NCI-H1105 treated with DMSO at 0.1 percent for 48 hours (cell line): ENCODE measurements around the gene GABRR2.
"Not testable (repeated sequence)": the region's sequence is repeated elsewhere in the genome, so short reads cannot be mapped to it uniquely, and the experiment has no call there.

ENCODE experiments used
- DNase-seq: peaks from one replicate; lab custom pipeline; 2025; lab: John Stamatoyannopoulos, UW

The GABRR2 gene

DNA sequence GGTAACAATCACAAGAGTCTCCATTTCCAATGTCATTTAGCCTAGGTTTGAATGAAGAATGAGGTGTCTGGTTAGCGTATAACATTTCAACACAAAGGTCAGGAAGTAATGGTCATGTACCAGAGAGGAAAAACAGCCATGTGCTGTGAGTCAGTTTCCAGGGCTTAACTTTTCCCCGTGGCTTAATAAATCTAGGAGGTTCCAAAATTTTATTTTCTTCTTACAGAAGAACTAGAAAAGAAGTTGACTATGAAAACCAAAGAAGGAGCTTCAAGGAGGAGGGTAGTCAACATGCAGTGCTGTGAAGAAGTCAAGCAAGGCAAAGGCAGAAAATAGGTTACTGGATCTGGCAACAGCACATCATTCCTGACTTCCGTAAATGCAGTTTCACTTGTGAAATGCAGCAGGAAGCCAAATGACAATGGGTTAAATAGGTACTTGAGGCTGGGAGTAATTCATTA is 8.4 kb upstream of the GABRR2 start:
- no peak for DNase-seq

DNA sequence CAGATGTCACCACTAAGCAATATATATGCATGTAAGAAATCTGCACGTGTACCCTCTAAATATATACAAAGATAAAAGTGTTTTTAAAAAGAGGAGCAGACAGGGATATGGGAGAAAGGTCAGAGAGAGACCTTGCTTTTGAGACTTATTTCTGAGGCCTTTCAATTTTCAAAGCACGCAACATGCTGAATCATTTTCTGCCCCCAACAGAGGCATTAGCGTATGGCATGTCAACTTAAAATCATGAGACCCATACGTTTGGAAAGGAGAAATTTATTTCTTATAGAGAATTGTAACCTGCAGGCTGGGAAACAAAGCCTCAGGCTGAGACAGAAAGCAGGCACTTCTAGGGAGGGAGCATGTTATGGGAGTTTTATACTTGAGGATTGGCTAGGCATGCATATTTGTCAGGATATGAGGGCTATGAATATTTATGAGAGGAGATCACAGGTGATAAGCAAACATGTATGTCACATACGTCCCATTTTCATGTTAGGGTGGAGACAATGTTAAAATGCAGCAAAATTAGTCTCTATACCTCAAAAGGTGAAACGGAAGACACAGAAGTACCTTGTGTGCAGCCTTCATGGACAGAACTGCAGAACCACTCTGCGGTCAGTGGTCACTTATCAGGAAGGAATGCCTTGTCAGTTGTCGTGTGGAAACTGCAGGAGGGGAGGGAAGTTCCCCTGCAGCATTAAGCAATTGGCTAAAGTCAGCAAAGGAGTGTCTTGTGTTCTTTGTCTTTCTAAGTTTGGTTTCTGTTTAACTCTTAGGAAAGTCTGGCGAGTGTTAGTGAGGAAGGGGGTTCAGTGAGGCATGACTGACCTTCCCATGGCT is 6.3 kb upstream of the GABRR2 start:
- no peak for DNase-seq

DNA sequence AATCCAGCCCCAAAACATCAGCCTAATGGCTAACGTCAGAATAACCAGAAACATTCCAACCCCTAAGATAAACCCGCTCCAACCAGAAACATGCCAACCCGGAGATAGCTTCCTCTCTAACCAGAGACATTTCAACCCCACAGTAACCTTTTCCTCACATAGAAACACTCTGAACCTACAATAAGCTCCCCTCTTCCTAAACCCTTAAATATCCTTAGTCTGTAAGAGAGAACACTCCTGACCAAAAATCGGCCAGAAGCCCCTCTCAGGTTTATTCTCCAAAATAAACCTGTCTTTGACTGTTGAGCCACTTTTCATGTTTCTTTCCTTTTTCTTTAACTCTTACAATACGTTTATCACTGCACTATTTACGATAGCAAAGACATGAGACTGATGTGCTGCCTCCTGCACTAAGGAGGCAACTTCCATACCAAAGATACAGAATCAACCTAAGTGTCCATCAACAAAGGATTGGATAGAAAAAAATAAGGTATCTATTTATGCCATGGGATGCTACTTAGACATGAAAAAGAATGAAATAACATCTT is 5.0 kb upstream of the GABRR2 start:
- DNase-seq, result no peak

DNA sequence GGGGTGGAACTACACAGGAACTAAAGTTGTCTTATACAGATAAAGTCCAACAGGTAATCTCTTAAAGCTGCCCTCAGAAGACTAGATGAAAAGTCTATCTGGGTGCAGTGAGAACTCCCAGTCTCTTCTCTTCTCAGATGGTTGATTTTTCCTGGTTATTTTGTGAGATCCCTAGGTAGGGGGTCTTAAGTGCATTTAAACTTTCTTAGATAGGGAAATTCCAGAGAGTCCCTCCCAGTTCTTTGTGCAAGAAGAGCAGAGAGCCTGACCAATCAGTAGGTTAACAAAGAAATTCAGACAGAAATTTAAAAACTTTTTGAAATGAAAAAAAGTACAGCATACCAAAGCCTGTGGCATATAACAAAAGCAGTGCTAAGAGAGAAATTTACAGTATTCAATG is 2.0 kb upstream of the GABRR2 start:
- no peak for DNase-seq

DNA sequence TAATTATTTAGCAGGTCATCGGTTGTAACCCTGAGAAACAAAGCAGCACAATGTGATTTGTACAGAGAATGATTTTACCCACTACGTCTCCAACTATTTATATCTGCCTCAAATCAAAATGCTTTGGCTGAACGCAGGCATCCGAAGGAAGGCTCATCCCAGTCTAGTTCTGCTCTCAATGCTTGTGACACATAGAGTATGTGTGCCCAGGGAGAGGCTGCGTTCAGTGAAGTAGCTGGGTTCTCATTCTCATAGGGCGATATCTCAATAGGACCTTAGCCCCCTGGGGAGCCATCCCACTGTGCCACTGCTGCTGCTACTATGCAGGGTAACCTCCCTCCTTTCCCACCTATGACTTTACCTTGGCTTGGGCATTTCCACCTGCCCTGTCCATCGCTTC is 407 bp downstream of the GABRR2 start:
- DNase-seq, result no peak

DNA sequence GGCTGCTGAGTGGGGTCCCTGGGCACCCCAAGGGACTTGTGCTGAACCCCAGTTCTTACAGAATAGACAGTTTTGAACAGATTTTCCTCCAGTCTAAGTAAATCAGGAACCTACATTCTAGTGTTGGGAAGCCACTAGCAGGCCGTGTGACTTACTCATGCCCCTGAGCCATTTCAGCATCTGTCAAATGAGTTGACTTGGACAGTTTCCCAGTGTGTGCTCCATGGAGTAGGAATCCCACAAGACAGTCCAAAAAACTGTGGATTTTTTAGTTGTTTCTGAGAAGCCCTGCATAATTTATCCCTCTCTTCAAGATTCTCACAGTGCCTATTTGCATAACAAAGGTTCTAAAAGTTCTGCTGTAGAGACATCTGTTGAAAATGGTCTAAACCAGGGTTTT is 2.1 kb downstream of the GABRR2 start:
- no peak for DNase-seq

DNA sequence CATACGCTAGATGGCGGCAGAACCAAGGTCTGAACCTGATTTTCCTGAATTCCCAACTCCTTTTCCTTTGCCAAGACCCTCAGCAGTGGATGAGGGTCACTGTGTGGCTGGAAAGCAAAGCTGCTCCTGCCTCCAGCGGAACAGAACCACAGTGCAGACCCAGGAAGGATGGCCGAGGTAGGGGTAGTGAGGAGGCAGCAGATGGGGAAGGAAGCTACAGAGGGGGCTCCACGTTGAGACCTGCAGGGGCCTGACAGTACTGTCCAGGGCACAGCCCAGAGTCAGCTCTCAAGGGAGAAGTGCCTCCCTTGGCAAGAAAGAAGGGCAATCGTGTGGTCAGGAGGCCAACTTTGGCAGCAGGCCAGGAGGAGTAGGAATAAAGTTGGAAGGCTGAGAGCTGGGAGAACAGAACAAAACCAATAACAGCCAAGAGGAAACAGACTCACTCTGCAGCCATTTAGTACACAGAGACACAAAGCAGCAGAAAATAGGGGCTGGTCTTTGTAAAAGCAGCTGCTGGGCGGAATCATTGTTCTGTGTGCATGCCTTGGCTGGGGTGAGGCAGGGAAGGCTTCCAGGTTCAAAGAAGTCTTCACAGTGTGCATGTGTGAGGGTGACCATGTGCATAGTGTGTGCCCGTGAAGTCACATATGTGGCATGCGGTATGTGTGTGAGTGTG is 3.1 kb downstream of the GABRR2 start:
- peak; percentile 38 for DNase-seq

DNA sequence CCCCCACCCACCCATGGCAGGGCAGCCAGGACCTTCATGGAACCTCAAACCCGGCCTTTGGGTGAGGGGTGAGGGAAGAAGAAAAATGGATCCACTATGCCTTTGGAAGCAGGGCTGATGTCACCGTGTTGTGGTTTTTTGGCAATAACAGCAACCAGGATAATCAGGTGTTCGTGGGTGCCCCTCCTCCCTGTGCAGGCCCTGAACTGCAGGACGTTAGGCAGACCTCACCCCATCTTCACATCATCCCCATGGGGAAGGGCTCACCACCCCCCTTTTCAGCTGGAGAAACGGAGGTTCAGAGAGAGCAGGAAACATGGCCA is 3.6 kb downstream of the GABRR2 start:
- DNase-seq, result no peak

DNA sequence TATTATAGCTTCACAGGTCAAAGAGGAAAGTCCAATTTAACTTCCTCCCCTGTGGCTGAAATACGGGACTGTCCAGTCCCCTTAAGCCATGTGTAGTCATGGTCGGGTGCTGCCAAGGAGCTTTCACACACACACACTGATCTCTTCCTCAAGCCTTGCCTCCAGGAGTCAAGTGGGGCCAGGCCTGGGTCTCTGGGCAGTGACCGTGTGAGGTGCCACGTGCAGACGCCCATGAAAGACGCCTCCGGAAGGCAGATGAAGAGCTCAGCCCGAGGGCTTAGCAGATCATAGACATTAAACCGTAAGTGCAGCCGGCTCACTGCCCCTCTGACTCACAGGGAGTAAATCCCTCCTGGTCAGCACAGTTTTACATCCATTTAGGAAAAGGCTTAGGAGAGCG is 4.2 kb downstream of the GABRR2 start:
- DNase-seq, result no peak

DNA sequence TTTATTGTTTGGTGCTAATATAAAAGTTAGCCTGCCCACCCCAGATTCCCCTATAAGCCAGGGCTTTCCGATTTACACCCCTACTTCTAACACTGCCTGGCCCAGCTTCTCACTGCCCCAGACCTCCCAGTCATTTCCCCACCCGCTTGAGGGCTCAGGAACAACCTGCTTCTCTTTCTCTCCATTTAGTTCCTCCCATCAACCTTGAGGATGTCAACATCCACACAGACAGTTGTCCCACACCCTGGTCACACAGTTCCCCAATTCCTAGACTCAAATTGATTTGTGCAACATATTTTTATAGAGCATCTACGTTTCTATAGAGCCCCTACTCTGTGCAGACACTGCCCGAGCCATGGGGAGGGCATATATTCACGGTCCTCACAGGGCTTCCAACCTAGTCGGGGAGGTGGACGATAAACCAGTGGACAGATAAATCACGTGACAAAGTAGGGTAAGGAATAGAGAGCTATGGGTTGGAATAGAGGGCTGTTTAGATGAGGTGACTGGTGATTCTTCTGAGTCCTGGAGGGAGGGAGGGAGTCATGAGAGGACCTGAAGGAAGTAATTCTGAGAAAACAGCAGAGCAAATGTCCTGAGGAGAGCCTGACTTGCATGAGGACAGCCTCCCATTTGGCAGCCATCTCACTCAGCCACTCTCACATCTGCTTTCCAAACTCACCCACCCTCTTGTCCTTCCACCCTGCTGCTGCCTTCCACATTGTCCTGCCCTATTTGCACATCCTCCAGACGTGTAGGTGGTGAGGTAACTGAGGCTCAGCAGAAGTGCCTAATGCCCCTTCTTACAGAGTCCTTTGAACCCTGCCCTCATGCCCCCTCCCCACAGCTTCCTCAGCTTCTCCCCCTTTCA is 6.3 kb downstream of the GABRR2 start:
- no peak for DNase-seq

DNA sequence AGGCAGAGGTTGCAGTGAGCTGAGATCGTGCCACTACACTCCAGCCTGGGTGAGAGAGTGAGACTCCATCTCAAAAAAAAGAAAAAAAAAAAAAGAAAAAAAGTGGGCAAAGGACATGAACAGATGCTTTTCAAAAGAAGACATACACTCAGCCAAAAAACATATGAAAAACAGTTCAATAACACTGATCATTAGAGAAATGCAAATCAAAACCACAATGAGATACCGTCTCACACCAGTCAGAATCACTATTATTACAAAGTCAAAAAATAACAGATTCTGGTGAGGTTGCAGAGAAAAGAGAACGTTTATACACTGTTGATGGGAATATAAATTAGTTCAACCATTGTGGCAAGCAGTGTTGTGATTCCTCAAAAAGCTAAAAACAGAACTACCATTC is 10.6 kb downstream of the GABRR2 start:
- DNase-seq, result not testable (repeated sequence)

DNA sequence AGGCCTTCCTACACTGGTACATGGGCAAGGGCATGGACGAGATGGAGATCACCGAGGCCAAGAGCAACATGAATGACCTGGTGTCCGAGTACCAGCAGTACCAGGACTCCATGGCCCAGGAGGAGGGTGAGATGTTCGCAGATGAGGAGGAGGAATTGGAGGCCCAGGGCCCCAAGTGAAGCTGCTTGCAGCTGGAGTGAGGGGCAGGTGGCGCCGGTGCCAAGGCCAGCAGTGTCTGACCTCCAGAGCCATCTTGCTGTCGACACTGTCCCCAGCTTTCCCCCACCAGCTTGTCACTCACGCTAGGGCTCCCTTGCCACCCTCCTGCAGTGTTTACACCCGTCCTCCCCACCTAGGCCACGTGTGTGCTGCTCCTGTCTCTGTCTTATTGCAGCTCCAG is 12.2 kb downstream of the GABRR2 start:
- DNase-seq, result no peak

DNA sequence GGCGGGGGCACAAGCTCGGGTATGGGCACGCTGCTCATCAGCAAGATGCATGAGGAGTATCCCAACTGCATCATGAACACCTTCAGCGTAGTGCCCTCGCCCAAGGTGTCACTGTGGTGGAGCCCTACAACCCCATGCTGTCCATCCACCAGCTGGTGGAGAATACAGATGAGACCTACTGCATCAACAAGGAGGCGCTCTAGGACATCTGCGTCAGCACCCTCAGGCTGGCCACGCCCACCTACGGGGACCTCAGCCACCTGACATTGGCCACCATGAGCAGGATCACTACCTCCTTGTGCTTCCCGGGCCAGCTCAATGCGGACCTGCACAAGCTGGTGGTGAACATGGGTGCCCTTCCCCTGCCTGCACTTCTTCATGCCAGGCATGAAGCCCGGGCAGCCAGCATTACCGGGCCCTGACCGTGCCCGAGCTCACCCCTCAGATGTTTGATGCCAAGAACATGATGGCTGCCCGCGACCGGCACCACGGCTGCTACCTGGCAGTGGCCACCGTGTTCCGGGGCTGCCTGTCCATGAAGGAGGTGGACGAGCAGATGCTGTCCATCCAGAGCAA is 12.8 kb downstream of the GABRR2 start:
- DNase-seq, result no peak

DNA sequence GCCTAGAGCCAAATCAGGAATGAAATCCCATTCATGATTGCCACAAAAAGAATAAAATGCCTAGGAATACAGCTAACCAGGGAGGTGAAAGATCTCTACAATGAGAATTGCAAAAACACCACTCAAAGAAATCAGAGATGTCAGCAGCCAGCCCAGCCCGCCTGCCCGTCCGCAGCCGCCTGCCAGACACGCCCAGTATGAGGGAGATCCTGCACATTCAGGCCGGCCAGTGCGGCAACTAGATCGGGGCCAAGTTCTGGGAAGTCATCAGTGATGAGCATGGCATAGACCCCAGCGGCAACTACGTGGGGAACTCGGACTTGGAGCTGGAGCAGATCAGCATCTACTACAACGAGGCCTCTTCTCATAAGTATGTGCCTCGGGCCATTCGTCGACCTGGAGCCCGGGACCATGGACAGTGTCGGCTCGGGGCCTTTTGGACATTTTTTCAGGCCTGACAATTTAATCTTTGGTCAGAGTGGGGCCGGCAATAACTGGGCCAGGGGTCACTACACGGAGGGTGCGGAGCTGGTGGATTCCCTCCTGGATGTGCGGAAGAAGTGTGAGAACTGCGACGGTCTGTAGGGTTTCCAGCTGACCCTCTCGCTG is 13.4 kb downstream of the GABRR2 start:
- DNase-seq, result no peak

DNA sequence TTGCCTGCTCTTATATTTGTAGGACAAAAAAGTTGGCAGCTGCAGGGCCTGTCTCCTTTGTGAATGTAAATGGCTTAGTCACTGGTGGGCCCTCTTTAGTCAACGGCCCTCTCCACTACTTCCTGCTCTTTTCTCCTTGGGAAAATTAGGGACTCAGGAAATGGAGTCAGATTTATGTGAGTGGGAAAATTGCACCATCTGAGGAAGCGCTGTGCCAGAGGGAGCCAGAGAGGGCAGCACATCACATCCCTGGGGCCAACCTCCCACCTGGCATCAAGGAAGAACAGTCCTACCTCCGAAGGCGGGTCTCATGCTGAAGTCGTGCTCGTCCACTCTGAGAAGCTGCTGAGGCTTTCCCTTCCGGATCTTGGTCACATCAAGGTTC is 15.6 kb downstream of the GABRR2 start:
- no peak for DNase-seq

DNA sequence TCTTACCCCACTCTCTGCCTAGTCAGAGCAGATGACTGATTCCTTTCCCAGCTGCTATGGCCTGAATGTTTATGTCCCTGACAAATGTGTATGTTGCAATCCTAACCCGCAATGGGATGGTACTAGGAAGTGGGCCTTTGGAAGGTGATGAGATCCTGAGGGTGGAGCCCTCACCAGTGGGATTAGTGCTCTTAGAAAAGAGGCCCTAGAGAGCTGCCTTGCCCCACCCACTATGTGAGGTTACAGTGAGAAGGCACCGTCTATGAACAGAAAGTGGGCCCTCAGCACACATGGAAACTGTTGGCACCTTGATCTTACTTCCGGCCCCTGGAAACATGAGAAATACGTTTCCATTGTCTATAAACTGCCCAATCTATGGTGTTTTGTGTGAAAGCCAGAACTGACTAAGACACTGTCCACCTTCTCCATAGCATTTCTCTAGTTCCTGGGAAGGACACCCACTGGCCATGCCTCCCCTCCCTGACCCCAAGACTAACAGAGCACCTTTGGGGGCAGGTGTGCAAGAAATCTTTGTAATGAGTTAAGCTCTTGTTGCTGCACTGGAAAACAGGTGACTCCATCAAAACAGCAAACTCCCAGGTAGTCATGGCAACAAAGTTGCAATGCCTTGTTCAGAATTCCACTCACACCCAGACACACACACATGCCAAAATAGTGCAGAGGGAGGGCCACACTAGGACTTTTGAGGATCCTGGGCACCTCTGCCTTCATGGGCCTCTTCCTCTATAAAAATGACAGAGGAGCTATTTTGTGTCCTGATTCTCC is 16.2 kb downstream of the GABRR2 start:
- no peak for DNase-seq

DNA sequence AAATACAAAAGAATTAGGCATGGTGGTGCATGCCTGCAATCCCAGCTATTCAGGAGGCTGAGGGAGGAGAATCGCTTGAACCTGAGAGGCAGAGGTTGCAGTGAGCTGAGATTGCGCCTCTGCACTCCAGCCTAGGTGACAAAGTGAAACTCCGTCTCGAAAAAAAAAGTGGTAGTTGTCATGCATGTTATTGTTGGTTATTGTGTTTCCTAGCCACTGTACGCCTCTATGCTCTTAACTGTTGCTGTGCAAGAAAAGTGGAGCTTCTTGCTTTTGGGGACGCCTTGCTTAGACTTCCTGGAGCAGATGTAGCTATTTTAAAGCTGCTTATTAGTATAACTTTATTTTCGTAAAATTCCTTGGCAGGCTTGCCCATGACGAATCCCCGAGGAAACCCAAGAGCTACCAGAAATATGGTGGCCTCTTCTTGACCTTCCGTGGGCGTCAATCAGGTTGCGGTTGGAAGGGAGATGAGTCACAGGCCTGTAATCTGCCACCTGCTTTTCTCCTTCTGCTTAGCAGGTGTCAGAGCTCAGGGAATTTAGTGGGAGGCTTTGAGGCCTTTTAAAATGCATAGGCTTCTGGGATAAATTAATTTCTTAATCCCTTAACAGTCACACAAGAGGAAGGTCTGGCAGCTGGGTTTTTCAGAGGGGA is 17.3 kb downstream of the GABRR2 start:
- DNase-seq, result no peak

DNA sequence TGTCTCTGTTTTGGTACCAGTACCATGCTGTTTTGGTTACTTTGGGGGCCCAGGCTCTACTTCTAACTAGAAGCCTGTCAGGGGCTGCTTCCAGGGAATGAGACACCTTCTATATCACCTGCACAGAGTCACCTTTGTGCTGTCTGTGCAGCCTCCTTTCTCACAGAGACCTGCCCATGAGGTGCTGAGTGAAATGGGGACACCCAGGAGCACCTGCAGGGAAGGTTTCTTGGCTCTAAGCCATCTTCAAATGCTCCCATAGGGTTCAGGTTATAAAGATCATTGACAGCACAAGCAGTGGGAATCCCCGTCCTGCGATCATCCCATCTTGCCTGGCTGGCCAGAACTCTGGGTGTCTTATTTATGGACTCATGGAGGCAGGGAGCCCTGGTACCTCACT is 19.1 kb downstream of the GABRR2 start:
- DNase-seq, result no peak

DNA sequence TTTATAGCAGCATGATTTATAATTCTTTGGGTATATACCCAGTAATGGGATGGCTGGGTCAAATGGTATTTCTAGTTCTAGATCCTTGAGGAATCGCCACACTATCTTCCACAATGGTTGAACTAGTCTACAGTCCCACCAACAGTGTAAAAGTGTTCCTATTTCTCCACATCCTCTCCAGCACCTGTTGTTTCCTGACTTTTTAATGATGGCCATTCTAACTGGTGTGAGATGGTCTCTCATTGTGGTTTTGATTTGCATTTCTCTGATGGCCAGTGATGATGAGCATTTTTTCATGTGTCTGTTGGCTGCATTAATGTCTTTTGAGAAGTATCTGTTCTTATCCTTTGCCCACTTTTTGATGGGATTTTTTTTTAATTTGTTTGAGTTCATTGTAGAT is 20.0 kb downstream of the GABRR2 start:
- DNase-seq, result not testable (repeated sequence)

DNA sequence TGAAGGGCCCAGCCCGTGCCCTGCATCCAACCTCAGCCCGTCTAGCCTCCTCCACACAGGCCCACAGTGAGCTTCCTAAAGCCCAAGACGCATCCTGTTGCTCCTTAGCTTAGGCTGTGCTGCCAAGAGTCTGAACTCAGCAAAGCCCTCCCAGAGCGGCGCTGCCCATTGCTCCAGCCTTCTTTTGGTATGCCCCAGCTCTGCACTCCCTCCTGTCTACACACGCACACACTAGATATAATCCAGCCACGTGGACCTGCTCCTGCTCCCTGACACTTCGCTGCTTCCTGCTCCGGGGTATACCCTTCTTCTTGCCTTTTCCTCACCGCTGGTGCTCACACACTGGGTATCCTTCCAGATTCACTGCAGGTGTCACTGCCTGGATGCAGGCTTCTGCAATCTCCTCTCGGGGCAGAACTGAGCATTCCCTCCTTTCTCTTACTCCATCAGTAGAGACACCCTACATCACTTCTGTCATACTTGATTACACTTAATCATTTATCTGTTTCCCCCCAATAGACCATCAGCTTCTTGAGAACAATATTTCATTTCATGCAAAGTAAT is 23.8 kb downstream of the GABRR2 start:
- no peak for DNase-seq
